Measurements from ENCODE around the gene TFDP3.

Gene TFDP3

GRCh38 chrX:133235830-133236229 lies 17.7 kb upstream of the TFDP3 start:
- H3K27me3 ChIP-seq, result no peaks in the 10 kb centered on the region
- no peaks in the 10 kb centered on the region for H3K36me3 ChIP-seq
- no peak overlapping the region for H3K27ac ChIP-seq
- no peak overlapping the region for H3K4me3 ChIP-seq (ENCODE audit: low read depth in 1 of 2, low read length in 1 of 2)
- H3K4me1 ChIP-seq (ENCODE audit: control insufficient read depth in 1 of 2, insufficient read depth in 1 of 2, low read depth in 1 of 2, low read length in 1 of 2), result no peaks in the 10 kb centered on the region
- no peak for TF ChIP-seq CTCF (IDR thresholded peaks at IDR 0.05)
- H3K9me3 ChIP-seq, result no peaks in the 10 kb centered on the region

GRCh38 chrX:133232331-133232730 lies 14.2 kb upstream of the TFDP3 start:
- no peaks in the 10 kb centered on the region for H3K9me3 ChIP-seq
- TF ChIP-seq CTCF (IDR thresholded peaks at IDR 0.05), result no peak
- no peak overlapping the region for H3K27ac ChIP-seq
- H3K36me3 ChIP-seq, result no peaks in the 10 kb centered on the region
- H3K4me3 ChIP-seq (ENCODE audit: low read depth in 1 of 2, low read length in 1 of 2), result no peak overlapping the region
- no peaks in the 10 kb centered on the region for H3K27me3 ChIP-seq
- no peaks in the 10 kb centered on the region for H3K4me1 ChIP-seq (ENCODE audit: control insufficient read depth in 1 of 2, insufficient read depth in 1 of 2, low read depth in 1 of 2, low read length in 1 of 2)

GRCh38 chrX:133229361-133229760 lies 11.2 kb upstream of the TFDP3 start:
- Histone ChIP-seq H3K36me3 (no peaks in the 10 kb centered on the region), H3K4me1 (ENCODE audit: control insufficient read depth in 1 of 2, insufficient read depth in 1 of 2, low read depth in 1 of 2, low read length in 1 of 2) (no peaks in the 10 kb centered on the region), H3K4me3 (ENCODE audit: low read depth in 1 of 2, low read length in 1 of 2) (no peak overlapping the region), H3K27me3 (no peaks in the 10 kb centered on the region), H3K27ac (no peak overlapping the region), H3K9me3 (no peaks in the 10 kb centered on the region)
- TF ChIP-seq CTCF (IDR thresholded peaks at IDR 0.05), result no peak

- Histone ChIP-seq H3K4me1 (ENCODE audit: control insufficient read depth in 1 of 2, insufficient read depth in 1 of 2, low read depth in 1 of 2, low read length in 1 of 2) (no peaks in the 10 kb centered on the region), H3K9me3 (no peaks in the 10 kb centered on the region), H3K4me3 (ENCODE audit: low read depth in 1 of 2, low read length in 1 of 2) (no peak overlapping the region), H3K27me3 (no peaks in the 10 kb centered on the region), H3K27ac (no peak overlapping the region), H3K36me3 (no peaks in the 10 kb centered on the region)
- TF ChIP-seq CTCF (IDR thresholded peaks at IDR 0.05), result no peak
Measured at GRCh38 chrX:133215747-133216146, 2.4 kb downstream of the TFDP3 start.

GRCh38 chrX:133215017-133215416 lies 3.1 kb downstream of the TFDP3 start:
- Histone ChIP-seq H3K36me3 (no peaks in the 10 kb centered on the region), H3K4me1 (ENCODE audit: control insufficient read depth in 1 of 2, insufficient read depth in 1 of 2, low read depth in 1 of 2, low read length in 1 of 2) (no peaks in the 10 kb centered on the region), H3K4me3 (ENCODE audit: low read depth in 1 of 2, low read length in 1 of 2) (no peak overlapping the region), H3K27me3 (no peaks in the 10 kb centered on the region), H3K27ac (no peak overlapping the region), H3K9me3 (no peaks in the 10 kb centered on the region)
- TF ChIP-seq CTCF (IDR thresholded peaks at IDR 0.05), result no peak

- no peak for TF ChIP-seq CTCF (IDR thresholded peaks at IDR 0.05)
- Histone ChIP-seq H3K4me3 (ENCODE audit: low read depth in 1 of 2, low read length in 1 of 2) (no peak overlapping the region), H3K9me3 (no peaks in the 10 kb centered on the region), H3K27me3 (no peaks in the 10 kb centered on the region), H3K27ac (no peak overlapping the region), H3K36me3 (no peaks in the 10 kb centered on the region), H3K4me1 (ENCODE audit: control insufficient read depth in 1 of 2, insufficient read depth in 1 of 2, low read depth in 1 of 2, low read length in 1 of 2) (no peaks in the 10 kb centered on the region)
Measured at GRCh38 chrX:133214301-133214700, 3.9 kb downstream of the TFDP3 start.
